Fibroblast of the aortic adventitia (primary cell): ENCODE data around the gene ITPRID1. TPM values are rescaled to one million over a fixed set of nuclear protein-coding genes. Genes with fewer than 3 reads are reported as not detected.

Experiments
- DNase-seq: peaks from one replicate; pipeline ENCODE4 v3.0.0-alpha.2; 2010; ENCODE audit warnings: low read depth
- H3K4me3 ChIP-seq: 2 replicates; pipeline ENCODE4 v1.5.1; 2011; ENCODE audit warnings: low read depth, mild to moderate bottlenecking, control low read depth, low read length, moderate library complexity
- total RNA-seq: library from RNA; depleted of rRNA; stranded (reverse); fragments of >200 nt; gene quantifications from 2 replicates; pipeline ENCODE4 v1.2.3, GENCODE V29; 2012; ENCODE audit warnings: low replicate concordance
- TF ChIP-seq, protein P1 (sequence below): IDR thresholded peaks from 2 replicates; pipeline ENCODE4 v1.5.1; 2011; ENCODE audit warnings: mild to moderate bottlenecking, low read length, control low read depth, inconsistent platforms; ENCODE audit not compliant: insufficient read depth

Gene ITPRID1
- total RNA-seq, 1 donor: not detected

DNA sequence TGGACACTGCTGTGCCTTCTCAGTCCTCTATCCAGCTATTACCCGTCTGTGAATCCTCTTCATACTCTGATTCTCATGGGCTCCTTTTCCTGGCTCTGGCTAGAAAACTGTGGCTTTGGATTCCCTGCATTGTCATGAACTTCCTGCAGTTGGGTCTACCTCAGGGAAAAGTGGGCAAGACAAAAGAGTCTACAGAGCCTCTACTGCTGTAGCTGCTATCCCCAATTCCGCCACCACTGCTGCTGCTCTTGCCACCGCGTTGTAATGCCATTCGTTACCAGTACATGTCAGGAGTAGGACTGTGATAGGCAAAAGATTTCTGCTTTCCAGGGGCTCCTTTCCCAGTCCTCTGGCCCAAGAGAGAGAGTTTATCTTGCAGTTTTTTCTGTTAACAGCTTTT is 149.2 kb downstream of the ITPRID1 start:
- no peak for DNase-seq
- TF ChIP-seq, protein P1, sequence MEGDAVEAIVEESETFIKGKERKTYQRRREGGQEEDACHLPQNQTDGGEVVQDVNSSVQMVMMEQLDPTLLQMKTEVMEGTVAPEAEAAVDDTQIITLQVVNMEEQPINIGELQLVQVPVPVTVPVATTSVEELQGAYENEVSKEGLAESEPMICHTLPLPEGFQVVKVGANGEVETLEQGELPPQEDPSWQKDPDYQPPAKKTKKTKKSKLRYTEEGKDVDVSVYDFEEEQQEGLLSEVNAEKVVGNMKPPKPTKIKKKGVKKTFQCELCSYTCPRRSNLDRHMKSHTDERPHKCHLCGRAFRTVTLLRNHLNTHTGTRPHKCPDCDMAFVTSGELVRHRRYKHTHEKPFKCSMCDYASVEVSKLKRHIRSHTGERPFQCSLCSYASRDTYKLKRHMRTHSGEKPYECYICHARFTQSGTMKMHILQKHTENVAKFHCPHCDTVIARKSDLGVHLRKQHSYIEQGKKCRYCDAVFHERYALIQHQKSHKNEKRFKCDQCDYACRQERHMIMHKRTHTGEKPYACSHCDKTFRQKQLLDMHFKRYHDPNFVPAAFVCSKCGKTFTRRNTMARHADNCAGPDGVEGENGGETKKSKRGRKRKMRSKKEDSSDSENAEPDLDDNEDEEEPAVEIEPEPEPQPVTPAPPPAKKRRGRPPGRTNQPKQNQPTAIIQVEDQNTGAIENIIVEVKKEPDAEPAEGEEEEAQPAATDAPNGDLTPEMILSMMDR: no peak
- no peak overlapping the region for H3K4me3 ChIP-seq

DNA sequence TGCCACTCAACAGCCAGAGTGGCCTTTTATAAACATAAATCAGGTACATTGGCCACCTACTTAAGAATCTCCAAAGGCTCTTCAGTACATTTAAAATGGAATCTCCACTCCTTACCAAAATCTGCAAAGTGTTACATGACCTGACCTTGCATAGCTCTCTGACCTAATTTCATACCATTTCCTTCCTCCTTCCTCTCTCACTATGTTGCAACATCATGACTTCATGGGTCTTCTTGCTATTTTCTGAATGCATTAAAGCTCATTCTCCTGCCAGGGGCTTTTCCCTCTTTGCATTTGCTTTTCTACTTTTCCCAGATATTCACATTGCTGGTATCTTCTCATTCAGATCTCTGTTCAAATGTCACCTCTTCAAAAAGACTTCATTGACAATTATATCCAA is 151.0 kb downstream of the ITPRID1 start:
- TF ChIP-seq, protein P1: no peak
- no peak for DNase-seq
- H3K4me3 ChIP-seq: no peak overlapping the region

DNA sequence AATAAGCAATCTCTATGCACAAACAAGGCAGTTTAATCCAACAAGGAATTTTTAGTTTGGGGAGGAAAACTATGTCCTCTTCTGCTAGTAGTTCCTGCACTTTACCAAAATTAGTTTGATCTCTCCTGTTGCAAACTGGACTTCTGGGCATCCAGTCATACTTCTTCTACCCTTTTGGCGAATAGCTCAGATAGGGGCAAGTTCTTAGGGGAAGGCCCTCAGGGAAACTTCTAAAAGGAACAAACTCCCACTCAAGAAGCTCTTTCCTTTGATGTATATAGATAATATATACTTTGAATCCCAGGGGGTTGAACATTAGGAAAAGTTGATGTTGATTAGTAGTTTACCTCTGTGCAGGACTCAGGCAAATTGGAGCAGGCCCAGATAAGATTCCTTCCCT is 151.7 kb downstream of the ITPRID1 start:
- no peak for DNase-seq
- H3K4me3 ChIP-seq: no peak overlapping the region
- TF ChIP-seq, protein P1: no peak

DNA sequence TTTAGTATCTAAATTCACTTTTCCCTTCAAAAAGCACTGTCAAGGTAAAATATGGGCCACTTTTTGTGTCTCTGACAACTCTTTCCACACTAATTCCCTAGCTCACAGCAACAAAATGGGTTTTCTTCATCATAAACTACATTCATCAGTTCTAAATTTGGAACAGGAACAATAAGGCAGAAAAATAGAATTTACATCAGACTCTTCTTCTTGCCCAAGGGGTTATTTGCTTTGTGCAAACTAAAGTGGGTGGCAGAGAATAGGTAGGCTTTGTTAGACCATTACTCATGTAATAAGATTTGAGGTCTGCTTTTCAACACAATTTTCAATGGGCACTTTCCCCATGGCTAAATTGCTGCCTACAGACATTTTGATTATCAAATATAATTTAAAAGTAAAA is 155.6 kb downstream of the ITPRID1 start:
- DNase-seq: no peak
- TF ChIP-seq, protein P1: no peak
- no peak overlapping the region for H3K4me3 ChIP-seq

DNA sequence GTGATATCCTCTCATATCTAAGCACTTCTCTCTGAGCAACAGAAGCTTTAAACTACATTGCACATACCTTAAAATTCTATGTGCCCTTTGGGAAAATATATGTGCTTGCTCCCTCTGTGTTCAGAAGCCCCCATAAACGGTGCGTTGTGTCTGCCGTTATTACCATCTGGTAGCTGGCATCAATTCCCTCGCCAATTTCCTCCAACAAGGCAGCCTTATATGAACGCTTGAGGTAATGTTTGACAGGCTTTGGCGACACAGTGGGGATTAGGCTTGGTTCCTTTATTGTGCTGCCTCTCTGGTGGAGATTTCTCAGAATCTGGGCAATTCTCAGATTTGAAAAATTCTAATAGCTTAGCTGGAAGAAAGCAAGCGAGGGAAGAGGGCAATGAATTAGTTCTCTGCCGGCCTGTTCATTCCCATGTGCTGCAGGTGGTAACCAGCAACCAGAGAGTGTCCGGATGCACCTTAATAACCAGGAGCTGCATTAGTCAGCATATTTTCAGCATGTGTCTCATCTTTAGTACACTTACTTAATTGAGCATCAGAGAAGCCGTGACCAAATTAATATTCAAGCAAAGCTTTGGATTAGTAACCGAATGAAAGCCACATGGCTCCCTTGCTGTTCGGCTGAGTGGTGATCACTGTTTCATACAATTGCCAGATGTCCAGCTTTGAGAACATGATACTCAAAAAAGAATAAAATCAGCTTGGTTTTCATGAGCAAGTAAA is 165.8 kb downstream of the ITPRID1 start:
- DNase-seq: no peak
- no peak overlapping the region for H3K4me3 ChIP-seq
- TF ChIP-seq, protein P1: no peak

DNA sequence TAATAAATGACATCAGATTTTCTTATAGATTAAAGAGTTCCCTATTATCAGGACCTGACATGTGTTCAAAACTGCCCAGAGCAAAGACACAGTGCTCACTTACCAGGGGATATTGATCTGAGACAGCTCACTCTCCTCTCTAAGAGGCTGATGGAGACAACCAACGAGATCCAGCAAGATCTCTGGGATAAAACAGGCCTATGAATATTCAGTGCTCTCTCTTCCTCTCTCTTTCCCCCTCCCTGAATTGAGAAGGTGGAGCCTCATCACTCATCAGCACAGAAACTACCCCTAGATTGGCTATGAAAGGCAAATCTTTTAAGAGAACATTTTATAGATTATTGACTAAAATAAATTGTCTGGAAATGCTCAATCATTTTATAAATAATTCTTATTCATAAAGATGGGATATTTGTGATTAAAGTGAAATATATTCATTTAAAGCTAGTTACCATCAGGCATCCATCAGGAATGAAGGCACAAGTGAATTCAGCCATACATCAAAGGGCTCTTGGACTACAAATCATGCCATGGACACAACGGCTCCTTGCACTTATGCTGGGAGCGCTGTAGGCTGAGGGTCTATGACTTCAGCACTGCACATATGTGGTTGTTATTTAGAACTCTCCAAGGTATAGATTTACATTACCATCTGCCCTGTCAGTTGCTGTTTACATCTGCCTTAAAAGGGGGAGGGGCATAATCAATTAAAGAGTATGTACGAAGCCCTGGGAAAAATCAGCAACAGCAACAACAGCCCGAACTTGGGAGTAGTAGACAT is 169.7 kb downstream of the ITPRID1 start:
- DNase-seq: no peak
- TF ChIP-seq, protein P1: no peak
- H3K4me3 ChIP-seq: no peak overlapping the region
